Measurements from ENCODE around the gene DMRTA2. TPM values are rescaled to one million over a fixed set of nuclear protein-coding genes. Genes with fewer than 3 reads are reported as not detected.

Gene DMRTA2
- total RNA-seq, 1 donor from 2014 or later: not detected

- no peak for DNase-seq (ENCODE audit: low spot score)
Measured at GRCh38 chr1:50424045-50424883, 1.0 kb upstream of the DMRTA2 start.

GRCh38 chr1:50423670-50424000, 392 bp upstream of the DMRTA2 start:
- no peak for DNase-seq (ENCODE audit: low spot score)

GRCh38 chr1:50422675-50422945, 633 bp downstream of the DMRTA2 start:
- DNase-seq (ENCODE audit: low spot score): no peak

- DNase-seq (ENCODE audit: low spot score): no peak
Measured at GRCh38 chr1:50421768-50422674, 1.2 kb downstream of the DMRTA2 start.

- no peak for DNase-seq (ENCODE audit: low spot score)
Measured at GRCh38 chr1:50421366-50421748, 1.9 kb downstream of the DMRTA2 start.

GRCh38 chr1:50420689-50421365, 2.4 kb downstream of the DMRTA2 start:
- DNase-seq (ENCODE audit: low spot score): no peak

- DNase-seq (ENCODE audit: low spot score): no peak
Measured at GRCh38 chr1:50419907-50420677, 3.2 kb downstream of the DMRTA2 start.

- DNase-seq (ENCODE audit: low spot score): no peak
Measured at GRCh38 chr1:50419192-50419906, 3.9 kb downstream of the DMRTA2 start.

GRCh38 chr1:50418600-50419109, 4.6 kb downstream of the DMRTA2 start:
- DNase-seq (ENCODE audit: low spot score): no peak

- DNase-seq (ENCODE audit: low spot score): no peak
Measured at GRCh38 chr1:50417946-50418599, 5.2 kb downstream of the DMRTA2 start.

- DNase-seq (ENCODE audit: low spot score): no peak
Measured at GRCh38 chr1:50417507-50417906, 5.7 kb downstream of the DMRTA2 start.

GRCh38 chr1:50416553-50417453, 6.4 kb downstream of the DMRTA2 start:
- no peak for DNase-seq (ENCODE audit: low spot score)

GRCh38 chr1:50416150-50416527, 7.1 kb downstream of the DMRTA2 start:
- DNase-seq (ENCODE audit: low spot score): no peak

- DNase-seq (ENCODE audit: low spot score): no peak
Measured at GRCh38 chr1:50415235-50416149, 7.8 kb downstream of the DMRTA2 start.

- DNase-seq (ENCODE audit: low spot score): no peak
Measured at GRCh38 chr1:50414853-50415234, 8.4 kb downstream of the DMRTA2 start.

GRCh38 chr1:50412813-50413476, 10.3 kb downstream of the DMRTA2 start:
- DNase-seq (ENCODE audit: low spot score): no peak

GRCh38 chr1:50405814-50406213, 17.4 kb downstream of the DMRTA2 start:
- no peak for DNase-seq (ENCODE audit: low spot score)
